D721Med (cell line): ENCODE results near the gene BRINP1.

Experiments
- DNase-seq: peaks from one replicate; pipeline ENCODE4 v3.0.0; 2011; ENCODE audit warnings: low spot score; ENCODE audit not compliant: insufficient read length
- FAIRE-seq: peaks from 2 replicates; lab custom pipeline; 2011; peaks lifted over from hg19 to GRCh38; lab: Jason Lieb, UNC
- TF ChIP-seq, protein P1 (sequence below): IDR thresholded peaks from 2 replicates; pipeline ENCODE4 v1.5.1; 2012; ENCODE audit warnings: mild to moderate bottlenecking, control low read depth; ENCODE audit not compliant: insufficient read depth; ENCODE audit errors: missing control alignments

Gene BRINP1

DNA sequence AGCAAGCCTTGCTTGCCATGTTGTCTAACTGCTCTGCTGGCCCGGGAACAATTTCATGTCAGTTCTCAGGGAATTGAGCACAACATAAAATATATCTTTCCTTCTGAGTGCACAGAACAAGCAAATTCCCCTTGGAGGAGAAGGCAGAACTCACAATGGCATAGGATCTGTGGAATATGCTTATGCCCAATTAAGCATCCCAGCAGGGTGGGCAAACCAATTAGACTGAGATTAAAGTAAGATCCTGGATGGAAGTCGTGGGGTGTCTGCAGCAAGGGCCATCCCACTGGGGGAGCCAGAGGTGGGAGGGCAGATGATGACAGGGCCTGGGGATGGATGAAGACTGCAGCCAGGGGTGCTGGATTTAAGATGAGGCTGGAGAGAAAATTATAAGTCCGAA, 114.1 kb downstream of the BRINP1 start:
- FAIRE-seq, result no peak
- TF ChIP-seq, protein P1, sequence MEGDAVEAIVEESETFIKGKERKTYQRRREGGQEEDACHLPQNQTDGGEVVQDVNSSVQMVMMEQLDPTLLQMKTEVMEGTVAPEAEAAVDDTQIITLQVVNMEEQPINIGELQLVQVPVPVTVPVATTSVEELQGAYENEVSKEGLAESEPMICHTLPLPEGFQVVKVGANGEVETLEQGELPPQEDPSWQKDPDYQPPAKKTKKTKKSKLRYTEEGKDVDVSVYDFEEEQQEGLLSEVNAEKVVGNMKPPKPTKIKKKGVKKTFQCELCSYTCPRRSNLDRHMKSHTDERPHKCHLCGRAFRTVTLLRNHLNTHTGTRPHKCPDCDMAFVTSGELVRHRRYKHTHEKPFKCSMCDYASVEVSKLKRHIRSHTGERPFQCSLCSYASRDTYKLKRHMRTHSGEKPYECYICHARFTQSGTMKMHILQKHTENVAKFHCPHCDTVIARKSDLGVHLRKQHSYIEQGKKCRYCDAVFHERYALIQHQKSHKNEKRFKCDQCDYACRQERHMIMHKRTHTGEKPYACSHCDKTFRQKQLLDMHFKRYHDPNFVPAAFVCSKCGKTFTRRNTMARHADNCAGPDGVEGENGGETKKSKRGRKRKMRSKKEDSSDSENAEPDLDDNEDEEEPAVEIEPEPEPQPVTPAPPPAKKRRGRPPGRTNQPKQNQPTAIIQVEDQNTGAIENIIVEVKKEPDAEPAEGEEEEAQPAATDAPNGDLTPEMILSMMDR, result no peak
- no peak for DNase-seq

DNA sequence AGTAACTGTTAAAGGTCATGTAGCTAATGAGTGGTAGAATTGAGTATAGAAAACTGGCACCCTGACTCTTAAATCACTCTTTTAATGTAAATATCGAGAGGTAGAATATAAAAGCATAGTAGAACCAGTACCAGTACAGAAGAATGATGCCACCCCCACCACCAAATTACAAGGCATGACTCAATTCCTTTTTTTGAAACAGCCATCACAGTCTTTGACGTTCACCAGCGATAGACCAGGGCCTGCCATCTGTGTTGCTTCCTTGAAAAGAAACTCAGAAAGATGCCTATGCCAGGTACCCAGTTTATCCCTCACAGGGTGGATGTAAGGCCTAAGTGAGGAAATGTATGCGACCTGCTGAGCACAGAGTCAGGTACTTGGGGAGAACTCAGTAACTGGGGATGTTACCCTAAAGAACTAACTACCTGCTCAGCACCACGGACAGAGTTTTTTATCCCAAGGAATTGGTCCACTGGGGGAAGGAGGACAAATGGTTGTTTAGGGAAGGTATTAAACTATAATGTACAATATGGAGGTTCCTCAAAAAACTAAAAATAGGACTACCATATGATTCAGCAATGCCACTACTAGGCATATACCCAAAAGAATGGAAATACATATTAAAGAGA, 116.5 kb downstream of the BRINP1 start:
- TF ChIP-seq, protein P1, result no peak
- DNase-seq, result no peak
- FAIRE-seq, result no peak

DNA sequence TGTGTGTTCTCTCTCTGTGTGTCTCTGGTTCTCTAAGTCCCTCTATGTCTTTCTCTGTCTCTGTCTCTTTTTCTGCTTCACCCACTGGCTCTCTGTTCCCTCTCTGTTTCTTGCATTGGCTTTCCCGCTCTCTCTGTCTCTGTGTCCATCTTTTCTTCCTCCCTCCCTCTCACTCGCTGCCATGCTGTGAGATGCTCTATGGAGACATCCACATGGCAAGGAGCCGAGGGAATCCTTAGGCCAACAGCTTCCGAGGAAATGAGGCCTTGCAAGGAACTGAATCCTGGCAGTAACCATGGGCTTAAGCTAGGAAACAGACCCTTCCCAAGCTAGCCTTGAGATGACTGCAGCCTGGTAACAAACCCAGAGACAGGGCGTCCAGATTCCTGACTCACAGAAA, 117.3 kb downstream of the BRINP1 start:
- no peak for FAIRE-seq
- TF ChIP-seq, protein P1, result no peak
- DNase-seq, result no peak

DNA sequence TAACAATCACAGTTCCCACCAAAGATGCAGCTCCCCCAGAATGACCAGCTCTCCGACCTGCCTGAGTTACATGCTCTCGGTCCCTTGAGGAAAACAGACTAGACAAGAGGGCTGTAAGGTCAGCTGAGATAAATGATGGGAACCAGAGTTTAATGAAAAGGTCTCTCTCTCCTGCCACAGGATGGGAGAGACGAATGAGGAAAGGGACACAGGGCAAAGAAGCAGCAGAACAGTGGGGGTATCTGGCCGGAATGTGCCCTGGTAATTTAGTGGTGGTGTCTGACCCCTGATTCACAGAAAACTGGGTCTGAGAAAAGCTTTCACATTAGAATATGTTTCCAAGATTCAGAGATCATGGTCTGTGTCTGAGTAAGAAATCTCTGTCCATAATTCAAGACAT, 118.5 kb downstream of the BRINP1 start:
- DNase-seq (no peak), FAIRE-seq (no peak)
- TF ChIP-seq, protein P1, result no peak

DNA sequence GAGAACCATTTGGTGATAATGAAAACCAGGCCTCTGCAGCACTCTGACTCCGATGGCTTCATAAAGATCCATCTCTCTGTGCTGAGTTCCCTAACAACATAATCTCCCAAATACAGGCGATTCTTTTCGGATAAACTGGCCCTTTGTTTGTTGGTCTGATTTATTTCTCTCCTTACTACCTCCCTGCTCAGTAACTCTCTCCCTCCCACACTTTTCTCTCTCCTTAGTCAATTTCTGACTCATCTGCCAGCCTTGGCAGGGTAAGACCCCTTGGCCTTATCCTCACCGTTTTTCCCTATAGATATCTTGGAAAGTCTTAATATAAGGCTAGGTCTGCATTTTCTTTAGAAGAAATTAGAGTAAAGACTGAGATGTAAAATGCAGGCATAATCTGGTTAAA, 128.7 kb downstream of the BRINP1 start:
- DNase-seq (no peak), FAIRE-seq (no peak)
- TF ChIP-seq, protein P1, result no peak

DNA sequence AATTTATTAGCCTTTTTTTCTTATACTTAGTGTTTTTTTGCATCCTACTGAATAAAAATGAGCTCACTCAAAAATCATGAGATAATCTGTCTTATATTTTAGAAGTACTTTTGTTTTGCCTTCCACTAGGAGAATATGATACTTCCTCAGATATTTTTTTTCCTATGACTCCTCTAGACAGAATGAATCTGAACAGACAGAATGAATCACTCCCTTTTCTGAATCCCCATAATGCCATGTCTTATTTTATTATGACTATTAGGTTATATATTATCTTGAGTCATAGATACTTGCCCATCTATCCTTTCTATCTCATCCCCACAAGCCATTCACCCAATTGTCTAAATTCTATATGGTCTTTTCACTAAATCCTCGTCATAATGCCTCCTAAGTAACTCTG, 134.6 kb downstream of the BRINP1 start:
- FAIRE-seq, result no peak
- DNase-seq, result no peak
- TF ChIP-seq, protein P1, result no peak

DNA sequence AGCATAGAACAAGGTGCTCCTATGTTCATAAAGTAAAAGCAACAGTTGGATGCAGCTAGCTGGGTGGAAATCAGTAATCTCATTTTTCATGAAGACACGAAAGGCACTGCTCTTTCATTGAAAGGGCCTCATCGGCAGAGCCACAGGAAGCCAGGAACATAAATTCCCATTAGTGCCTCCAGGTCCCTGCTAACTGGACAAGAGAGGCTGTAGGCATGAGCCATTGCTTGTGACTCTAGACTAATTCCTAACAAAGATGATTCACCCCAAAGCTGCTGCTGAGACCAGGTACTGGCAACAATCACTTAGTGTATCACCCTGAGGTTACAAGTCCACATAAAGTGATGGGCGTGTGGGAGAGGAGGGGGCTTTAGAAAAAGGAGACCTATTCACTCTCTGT, 141.8 kb downstream of the BRINP1 start:
- TF ChIP-seq, protein P1, result no peak
- DNase-seq (no peak), FAIRE-seq (no peak)
